H1 (cell line): ENCODE measurements around the gene SNTG2.

Source experiments
- ATF2 ChIP-seq: IDR thresholded peaks from 2 replicates; pipeline ENCODE4 v1.6.1; 2012; ENCODE audit warnings: low read length, inconsistent platforms
- ATF3 ChIP-seq: IDR thresholded peaks from 2 replicates; pipeline ENCODE4 v1.6.1; 2011; ENCODE audit warnings: low read depth, mild to moderate bottlenecking, low read length; ENCODE audit not compliant: insufficient read depth
- BRCA1 ChIP-seq: IDR thresholded peaks from 2 replicates; pipeline ENCODE4 v1.6.1; 2012; ENCODE audit warnings: low read depth, low read length, improper control_type of control experiment
- CEBPB ChIP-seq: IDR thresholded peaks from 2 replicates; pipeline ENCODE4 v1.6.1; 2012; ENCODE audit warnings: low read depth, low read length
- CREB1 ChIP-seq: IDR thresholded peaks from 2 replicates; pipeline ENCODE4 v1.6.1; 2012; ENCODE audit warnings: inconsistent platforms
- CTCF ChIP-seq, 3 experiments: IDR thresholded peaks; 1 replicate in 2 of 3; 2 replicates in 1 of 3; pipeline versions ENCODE4 v1.5.1 to v1.6.1; 2011; ENCODE audit warnings: low read length in 3 of 3, mild to moderate bottlenecking in 3 of 3, inconsistent platforms in 2 of 3, low read depth in 1 of 3, moderate library complexity in 1 of 3; ENCODE audit not compliant: insufficient read depth in 1 of 3; ENCODE audit errors: control extremely low read depth in 1 of 3
- EP300 ChIP-seq, 2 experiments: IDR thresholded peaks; 1 replicate in 1 of 2; 2 replicates in 1 of 2; pipeline ENCODE4 v1.6.1; 2011 to 2012; ENCODE audit warnings: low read depth in 2 of 2, low read length in 2 of 2, mild to moderate bottlenecking in 2 of 2, borderline replicate concordance in 1 of 2, inconsistent platforms in 1 of 2, moderate library complexity in 1 of 2
- EZH2 ChIP-seq: fragments of 200-600 bp; sonication (generic); IDR thresholded peaks from 2 replicates; pipeline ENCODE4 v1.7.1; 2012; ENCODE audit warnings: low read depth, mild to moderate bottlenecking, moderate library complexity, low read length, inconsistent platforms; ENCODE audit not compliant: severe bottlenecking
- JUND ChIP-seq: IDR thresholded peaks from 2 replicates; pipeline ENCODE4 v1.6.1; 2011; ENCODE audit warnings: mild to moderate bottlenecking, improper control_type of control experiment, low read length
- MAX ChIP-seq: IDR thresholded peaks from 2 replicates; pipeline ENCODE4 v1.6.1; 2012; ENCODE audit warnings: inconsistent platforms
- PHF8 ChIP-seq: fragments of 200-600 bp; sonication (generic); conservative IDR thresholded peaks from 2 replicates; pipeline ENCODE4 v1.7.1; 2012; ENCODE audit warnings: low read depth, mild to moderate bottlenecking, inconsistent platforms, low read length, moderate library complexity
- POLR2A ChIP-seq, 2 experiments: IDR thresholded peaks; 1 replicate in 1 of 2; 2 replicates in 1 of 2; pipeline ENCODE4 v1.6.1; 2011; ENCODE audit warnings: low read depth in 2 of 2, low read length in 2 of 2, mild to moderate bottlenecking in 2 of 2; ENCODE audit errors: control extremely low read depth in 1 of 2
- RAD21 ChIP-seq, 2 experiments: IDR thresholded peaks in 1 of 2; conservative IDR thresholded peaks in 1 of 2; 2 replicates each; pipeline ENCODE4 v1.6.1; 2011; ENCODE audit warnings: low read depth in 2 of 2, low read length in 2 of 2, improper control_type of control experiment in 1 of 2, inconsistent platforms in 1 of 2, mild to moderate bottlenecking in 1 of 2, moderate library complexity in 1 of 2
- RXRA ChIP-seq: IDR thresholded peaks from 2 replicates; pipeline ENCODE4 v1.6.1; 2011; ENCODE audit warnings: low read depth, mild to moderate bottlenecking, low read length, moderate library complexity; ENCODE audit not compliant: insufficient read depth

GRCh38 chr2:1004398-1004797, 53.7 kb downstream of the SNTG2 start:
- TF ChIP-seq ATF2 (no peak), ATF3 (no peak), PHF8 (no peak), RAD21 (IDR thresholded peaks at IDR 0.05 in 1 of 2, conservative IDR thresholded peaks at IDR 0.05 in 1 of 2; ENCODE audit: low read depth in 2 of 2, low read length in 2 of 2) (no peak), EP300 (IDR thresholded peaks at IDR 0.05; ENCODE audit: borderline replicate concordance in 1 of 2, low read depth in 2 of 2, low read length in 2 of 2) (no peak), CTCF (IDR thresholded peaks at IDR 0.05; ENCODE audit: control extremely low read depth in 1 of 3, insufficient read depth in 1 of 3, low read depth in 1 of 3, low read length in 3 of 3) (no peak), RXRA (no peak), POLR2A (IDR thresholded peaks at IDR 0.05; ENCODE audit: control extremely low read depth in 1 of 2, low read depth in 2 of 2, low read length in 2 of 2) (no peak), CEBPB (no peak), EZH2 (no peak), CREB1 (no peak), MAX (no peak), JUND (no peak), BRCA1 (no peak)
